IMR-90 (cell line): Measurements from ENCODE around the gene TRPV4. TPM values are rescaled to one million over a fixed set of nuclear protein-coding genes. Genes with fewer than 3 reads are reported as not detected.

Experiments
- ATAC-seq: fragments of 200-7000 bp; cut with Tn5 transposase; 2 replicates; pipeline ENCODE4 v1.9.1; 2020; ENCODE audit warnings: low read depth, mild to moderate bottlenecking, moderate library complexity
- BruUV-seq: library from RNA; stranded (reverse); fragments of 400-500 nt; replicated peaks from 2 replicates; lab custom pipeline; 2021; lab: Mats Ljungman, UMichigan
- CTCF ChIA-PET: fragments of 300-600 bp; formaldehyde crosslinking; extraction: SDS; loops from one replicate; lab custom pipeline; 2021; ENCODE audit warnings: antibody characterized with exemption; lab: Yijun Ruan, JAX
- POLR2A ChIA-PET: fragments of 300-600 bp; sonication (Branson Sonifier 250); formaldehyde crosslinking; loops from one replicate; lab custom pipeline; 2022; ENCODE audit warnings: antibody characterized with exemption; ENCODE audit not compliant: unreplicated experiment; lab: Charles Lee
- DNase-seq: peaks from one replicate; pipeline ENCODE4 v3.0.0; 2013
- H2AFZ ChIP-seq: replicated peaks from 2 replicates; pipeline ENCODE3; 2013; ENCODE audit warnings: low read length, mild to moderate bottlenecking; ENCODE audit not compliant: poor library complexity
- H2AK5ac ChIP-seq: 2 replicates; pipeline ENCODE4 v1.6.1; 2013; ENCODE audit warnings: low read depth, low read length, inconsistent platforms
- H2AK9ac ChIP-seq: replicated peaks from 2 replicates; pipeline ENCODE3; 2013; ENCODE audit warnings: mild to moderate bottlenecking, low read depth, low read length, moderate library complexity; ENCODE audit not compliant: poor library complexity
- H2BK120ac ChIP-seq: 2 replicates; pipeline ENCODE4 v1.6.1; 2013; ENCODE audit warnings: low read depth, low read length, inconsistent platforms
- H2BK15ac ChIP-seq: 3 replicates; pipeline ENCODE4 v1.6.1; 2013; ENCODE audit warnings: low read depth, low read length, inconsistent platforms
- H2BK20ac ChIP-seq: 2 replicates; pipeline ENCODE4 v1.6.1; 2013; ENCODE audit warnings: low read depth, mild to moderate bottlenecking, inconsistent platforms, low read length, moderate library complexity
- H2BK5ac ChIP-seq: 2 replicates; pipeline ENCODE4 v1.6.1; 2013; ENCODE audit warnings: mild to moderate bottlenecking, low read depth, low read length, inconsistent platforms; ENCODE audit not compliant: poor library complexity, severe bottlenecking
- H3K14ac ChIP-seq: replicated peaks from 2 replicates; pipeline ENCODE4 v1.6.1; 2013; ENCODE audit warnings: low read depth, low read length, inconsistent platforms
- H3K18ac ChIP-seq: 2 replicates; pipeline ENCODE4 v1.6.1; 2013; ENCODE audit warnings: low read depth, low read length, control low read depth
- H3K23ac ChIP-seq: 2 replicates; pipeline ENCODE4 v1.6.1; 2013; ENCODE audit warnings: low read depth, low read length, inconsistent platforms
- H3K27ac ChIP-seq: 2 replicates; pipeline ENCODE4 v1.5.1; 2013; ENCODE audit warnings: mild to moderate bottlenecking, control low read depth, low read length; ENCODE audit not compliant: insufficient read depth
- H3K27me3 ChIP-seq: 2 replicates; pipeline ENCODE4 v1.6.1; 2013; ENCODE audit warnings: low read length; ENCODE audit not compliant: control insufficient read depth, insufficient read depth
- H3K36me3 ChIP-seq: 2 replicates; pipeline ENCODE4 v1.6.1; 2013; ENCODE audit warnings: low read length, mixed read lengths; ENCODE audit not compliant: control insufficient read depth, insufficient read depth
- H3K4ac ChIP-seq: 2 replicates; pipeline ENCODE4 v1.6.1; 2013; ENCODE audit warnings: low read depth, low read length, inconsistent platforms
- H3K4me1 ChIP-seq: 2 replicates; pipeline ENCODE4 v1.6.1; 2013; ENCODE audit warnings: low read length, mixed read lengths; ENCODE audit not compliant: control insufficient read depth, insufficient read depth
- H3K4me2 ChIP-seq: 2 replicates; pipeline ENCODE4 v1.6.1; 2013; ENCODE audit warnings: low read depth, mild to moderate bottlenecking, control low read depth, low read length, moderate library complexity
- H3K4me3 ChIP-seq: 2 replicates; pipeline ENCODE4 v1.5.1; 2013; ENCODE audit warnings: low read depth, mild to moderate bottlenecking, control low read depth, low read length, moderate library complexity; ENCODE audit not compliant: insufficient read depth
- H3K56ac ChIP-seq: 2 replicates; pipeline ENCODE4 v1.6.1; 2013; ENCODE audit warnings: low read length, inconsistent platforms; ENCODE audit not compliant: insufficient read depth; ENCODE audit errors: extremely low read depth
- H3K79me1 ChIP-seq, 2 experiments: 2 replicates each; pipeline ENCODE4 v1.6.1; 2013; ENCODE audit warnings: low read length in 2 of 2, inconsistent platforms in 1 of 2, low read depth in 1 of 2
- H3K9ac ChIP-seq: 2 replicates; pipeline ENCODE4 v1.6.1; 2013; ENCODE audit warnings: low read depth, low read length, control low read depth
- H3K9me1 ChIP-seq: 2 replicates; pipeline ENCODE4 v1.6.1; 2013; ENCODE audit warnings: low read length, inconsistent platforms; ENCODE audit not compliant: insufficient read depth
- H3K9me3 ChIP-seq: 2 replicates; pipeline ENCODE4 v1.6.1; 2013; ENCODE audit warnings: low read length; ENCODE audit not compliant: control insufficient read depth, insufficient read depth
- H4K20me1 ChIP-seq: 2 replicates; pipeline ENCODE4 v1.6.1; 2013; ENCODE audit warnings: low read length, inconsistent platforms; ENCODE audit not compliant: insufficient read depth
- H4K5ac ChIP-seq: 2 replicates; pipeline ENCODE4 v1.6.1; 2013; ENCODE audit warnings: mild to moderate bottlenecking, low read depth, low read length, control low read depth
- H4K8ac ChIP-seq, 2 experiments: 2 replicates each; pipeline ENCODE4 v1.6.1; 2013; ENCODE audit warnings: low read depth in 2 of 2, low read length in 2 of 2, control low read depth in 1 of 2, inconsistent platforms in 1 of 2
- H4K91ac ChIP-seq: 2 replicates; pipeline ENCODE4 v1.6.1; 2013; ENCODE audit warnings: low read depth, low read length, inconsistent platforms; ENCODE audit not compliant: insufficient read depth
- BHLHE40 ChIP-seq: fragments of 150-350 bp; IDR thresholded peaks from 2 replicates; pipeline ENCODE4 v1.6.1; 2016; ENCODE audit warnings: mild to moderate bottlenecking, low read depth, low read length
- NFE2L2 ChIP-seq: fragments of 150-350 bp; IDR thresholded peaks from 2 replicates; pipeline ENCODE4 v1.6.1; 2016; ENCODE audit warnings: low read depth, mild to moderate bottlenecking, low read length
- POLR2A ChIP-seq: IDR thresholded peaks from 2 replicates; pipeline ENCODE4 v1.6.1; 2012; ENCODE audit warnings: mild to moderate bottlenecking, low read depth, low read length
- WGBS, 2 experiments: methylation state at CpG; one replicate each; pipeline versions ENCODE4 v1.1.5 to v1.1.7; 2013; ENCODE audit warnings: missing lambda C conversion rate in 2 of 2; ENCODE audit not compliant: insufficient read length in 1 of 2; ENCODE audit errors: extremely low coverage in 2 of 2; 5-methylcytosine and 5-hydroxymethylcytosine counted together
- dilution Hi-C: fragments of 300-500 bp; cut with HindIII; formaldehyde crosslinking; loops from one replicate; pipeline ENCODE4 v1.14.3; 2018; ENCODE audit warnings: low sequenced_read_pairs; ENCODE audit not compliant: unreplicated experiment
- in situ Hi-C: fragments of 300-500 bp; cut with MboI; formaldehyde crosslinking; loops from 3 replicates; pipeline ENCODE4 v1.14.3; 2019; ENCODE audit warnings: low sequenced_read_pairs, inconsistent platforms, mixed read lengths
- intact Hi-C: fragments of 100-400 bp; cut with micrococcal nuclease; formaldehyde crosslinking; loops from 2 replicates; pipeline ENCODE4 v1.10.0; 2022
- polyA plus RNA-seq, 3 experiments: library from polyadenylated mRNA; depleted of rRNA; stranded (reverse); fragments of >200 nt; gene quantifications; 2 replicates each; pipeline ENCODE4 v1.2.3, GENCODE V29; 2012; ENCODE audit warnings: low replicate concordance in 1 of 3
- total RNA-seq: library from RNA; depleted of rRNA; stranded (reverse); fragments of >200 nt; gene quantifications from 2 replicates; pipeline ENCODE4 v1.2.3, GENCODE V29; 2012

The TRPV4 gene
- total and polyA plus RNA-seq, 2 of the 4 experiments (the other 2 are of a cell fraction) = 1.1 to 6.1 TPM

DNA sequence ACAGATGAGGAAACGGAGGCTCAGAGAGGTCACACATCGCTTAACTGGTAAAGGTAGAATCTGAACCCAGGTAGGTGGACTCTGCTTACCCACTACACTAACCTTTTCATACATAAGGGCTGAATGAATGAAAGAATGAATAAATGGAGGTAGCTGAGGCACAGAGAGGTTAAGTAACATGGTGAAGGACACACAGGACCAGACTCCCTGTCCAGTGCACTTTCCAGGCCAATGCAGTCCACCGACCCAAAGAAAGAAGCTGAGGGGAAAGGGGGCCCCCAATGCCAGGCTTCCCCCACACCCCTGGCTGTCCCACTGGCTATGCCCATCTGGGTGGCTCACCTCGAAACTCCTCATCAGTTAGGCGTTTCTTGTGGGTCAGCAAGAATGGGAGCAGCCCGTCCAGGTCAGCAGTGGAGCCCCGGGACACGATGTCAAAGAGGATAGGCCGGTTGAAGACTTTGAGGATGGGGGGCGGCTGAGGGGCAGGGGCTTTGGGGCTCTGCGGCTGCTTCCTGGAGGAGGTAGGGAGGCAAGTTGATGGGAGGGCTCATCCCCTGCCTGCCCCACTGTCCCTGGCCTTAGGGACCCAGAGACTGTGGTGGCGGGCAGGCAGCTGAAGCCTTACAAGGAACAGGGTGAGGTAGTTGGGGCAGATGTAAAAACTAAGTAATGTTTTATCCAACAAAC is 25.1 kb downstream of the TRPV4 start:
- Histone ChIP-seq H3K27ac (no peak overlapping the region), H4K20me1 (no peaks in the 10 kb centered on the region), H2BK120ac (no peak overlapping the region), H3K27me3 (no peaks in the 10 kb centered on the region), H3K9me3 (no peaks in the 10 kb centered on the region), H3K9ac (no peak overlapping the region), H3K18ac (no peak overlapping the region), H3K56ac (no peak overlapping the region), H2BK15ac (no peak overlapping the region), H3K14ac (no peak overlapping the region), H2AK9ac (no peak overlapping the region), H3K9me1 (no peaks in the 10 kb centered on the region), H4K5ac (no peak overlapping the region), H4K91ac (no peak overlapping the region), H2AK5ac (no peak overlapping the region), H3K4me1 (no peaks in the 10 kb centered on the region), H4K8ac (no peak overlapping the region), H3K4me3 (no peak overlapping the region), H2AFZ (no peak overlapping the region), H2BK20ac (no peak overlapping the region), H2BK5ac (no peak overlapping the region), H3K4me2 (no peak overlapping the region), H3K79me1 (no peaks in the 10 kb centered on the region), H3K36me3 (no peaks in the 10 kb centered on the region), H3K4ac (no peak overlapping the region), H3K23ac (no peak overlapping the region)
- BruUV-seq = no TSS peak
- 100% methylated on average over 3 of the region's 12 CpGs; no CpG with 5 or more reads in 1 of the 2 experiments for WGBS, 2 experiments
- POLR2A ChIA-PET = no interaction called here
- dilution Hi-C loops (no loop called here), in situ Hi-C loops (no loop called here), intact Hi-C loops (no loop called here)
- ATAC-seq (no peak), DNase-seq (no peak)
- TF ChIP-seq POLR2A (no peak), NFE2L2 (no peak), BHLHE40 (no peak)
- CTCF ChIA-PET = no interaction called here
